HG03159 (cell line): ENCODE measurements around the gene C1QTNF12.

Experiments used
- ATAC-seq: cut with Tn5 transposase; IDR thresholded peaks from one replicate; pipeline ENCODE4 v1.9.1; 2021; ENCODE audit warnings: mild to moderate bottlenecking, moderate library complexity; ENCODE audit not compliant: unreplicated experiment

Gene C1QTNF12

GRCh38 chr1:1215881-1216605 lies 30.5 kb downstream of the C1QTNF12 start:
- ATAC-seq, result no peak

GRCh38 chr1:1215080-1215676 lies 31.3 kb downstream of the C1QTNF12 start:
- ATAC-seq, result no peak

- ATAC-seq, result no peak
Observed at GRCh38 chr1:1213345-1214265, 32.9 kb downstream of the C1QTNF12 start, which contains the start of gene TNFRSF4. Gene TNFRSF4 (minus strand): TSS chr1:1214153. CDS start chr1:1214127, 26 bp downstream.

GRCh38 chr1:1212780-1213344 lies 33.7 kb downstream of the C1QTNF12 start:
- ATAC-seq, result no peak

- no peak for ATAC-seq
Observed at GRCh38 chr1:1211541-1212441, 34.7 kb downstream of the C1QTNF12 start.

GRCh38 chr1:1210726-1211540 lies 35.6 kb downstream of the C1QTNF12 start:
- no peak for ATAC-seq

- no peak for ATAC-seq
Observed at GRCh38 chr1:1208713-1209433, 37.6 kb downstream of the C1QTNF12 start.

- ATAC-seq, result no peak
Observed at GRCh38 chr1:1207571-1207892, 39.0 kb downstream of the C1QTNF12 start.

- ATAC-seq, result no peak
Observed at GRCh38 chr1:1206966-1207531, 39.5 kb downstream of the C1QTNF12 start.

GRCh38 chr1:1206376-1206965 lies 40.1 kb downstream of the C1QTNF12 start, which contains the start of gene TNFRSF18:
Gene TNFRSF18 (minus strand): TSS chr1:1206592. CDS start chr1:1206571, 21 bp downstream.
- no peak for ATAC-seq

GRCh38 chr1:1205769-1206375 lies 40.6 kb downstream of the C1QTNF12 start:
- ATAC-seq, result no peak

GRCh38 chr1:1204998-1205768 lies 41.3 kb downstream of the C1QTNF12 start:
- no peak for ATAC-seq

- no peak for ATAC-seq
Observed at GRCh38 chr1:1204425-1204920, 42.0 kb downstream of the C1QTNF12 start.

GRCh38 chr1:1203561-1204424 lies 42.7 kb downstream of the C1QTNF12 start:
- no peak for ATAC-seq

GRCh38 chr1:1202831-1203560 lies 43.5 kb downstream of the C1QTNF12 start:
- no peak for ATAC-seq
